COLO829 (cell line): ENCODE results near the gene CARD11.

Source experiments
- DNase-seq: peaks from one replicate; pipeline ENCODE4 v3.0.0; 2012; ENCODE audit warnings: low spot score

Gene CARD11

GRCh38 chr7:2939193-2939885 lies 104.3 kb downstream of the CARD11 start:
- DNase-seq: no peak

GRCh38 chr7:2938514-2939192 lies 105.0 kb downstream of the CARD11 start:
- no peak for DNase-seq

- no peak for DNase-seq
Observed at GRCh38 chr7:2937701-2938513, 105.8 kb downstream of the CARD11 start.

GRCh38 chr7:2936891-2937580 lies 106.6 kb downstream of the CARD11 start:
- no peak for DNase-seq

- no peak for DNase-seq
Observed at GRCh38 chr7:2936301-2936700, 107.4 kb downstream of the CARD11 start.

- no peak for DNase-seq
Observed at GRCh38 chr7:2934984-2935740, 108.5 kb downstream of the CARD11 start.

GRCh38 chr7:2934211-2934731 lies 109.4 kb downstream of the CARD11 start:
- DNase-seq: no peak

GRCh38 chr7:2932402-2933251 lies 111.0 kb downstream of the CARD11 start:
- DNase-seq: no peak

GRCh38 chr7:2931034-2931415 lies 112.6 kb downstream of the CARD11 start:
- DNase-seq: no peak

- no peak for DNase-seq
Observed at GRCh38 chr7:2930310-2931033, 113.2 kb downstream of the CARD11 start.

GRCh38 chr7:2929321-2930201 lies 114.1 kb downstream of the CARD11 start:
- DNase-seq: no peak

- DNase-seq: no peak
Observed at GRCh38 chr7:2928613-2929311, 114.9 kb downstream of the CARD11 start.

- DNase-seq: no peak
Observed at GRCh38 chr7:2928256-2928612, 115.4 kb downstream of the CARD11 start.

GRCh38 chr7:2927592-2927991 lies 116.1 kb downstream of the CARD11 start:
- no peak for DNase-seq

- DNase-seq: no peak
Observed at GRCh38 chr7:2926896-2927405, 116.7 kb downstream of the CARD11 start.

- no peak for DNase-seq
Observed at GRCh38 chr7:2926120-2926895, 117.4 kb downstream of the CARD11 start.
